ENCODE measurements around the gene ABCB8.

ABCB8 gene

GRCh38 chr7:151028131-151028947 is at the start of gene ABCB8:
Gene ABCB8 (plus strand): TSS chr7:151028450. CDS start chr7:151028516, 66 bp downstream.
- TF ChIP-seq POLR2A (IDR thresholded peaks at IDR 0.05; ENCODE audit: low read length) (peak; percentile 90), GATA1 (IDR thresholded peaks at IDR 0.05; ENCODE audit: low read depth, low read length) (no peak)

GRCh38 chr7:150979713-150980390 is 48.4 kb upstream of the ABCB8 start:
- DNase-seq = no peak
- TF ChIP-seq POLR2A (IDR thresholded peaks at IDR 0.05; ENCODE audit: low read length) (no peak), GATA1 (IDR thresholded peaks at IDR 0.05; ENCODE audit: low read depth, low read length) (no peak)

More at GRCh38 chr7:151028131-151028947, at the start of gene ABCB8:
- peak; percentile 99 for DNase-seq

- TF ChIP-seq GATA1 (IDR thresholded peaks at IDR 0.05; ENCODE audit: low read depth, low read length) = no peak
- TF ChIP-seq POLR2A (IDR thresholded peaks at IDR 0.05; ENCODE audit: low read length) = no peak
- no peak for DNase-seq
Measured at GRCh38 chr7:150980663-150981062, 47.6 kb upstream of the ABCB8 start.

- TF ChIP-seq GATA1 (IDR thresholded peaks at IDR 0.05; ENCODE audit: low read depth, low read length) (no peak), POLR2A (IDR thresholded peaks at IDR 0.05; ENCODE audit: low read length) (no peak)
- no peak for DNase-seq
Measured at GRCh38 chr7:150981644-150982043, 46.6 kb upstream of the ABCB8 start.

GRCh38 chr7:150982351-150982750 is 45.9 kb upstream of the ABCB8 start:
- no peak for DNase-seq
- TF ChIP-seq GATA1 (IDR thresholded peaks at IDR 0.05; ENCODE audit: low read depth, low read length) (no peak), POLR2A (IDR thresholded peaks at IDR 0.05; ENCODE audit: low read length) (no peak)

- TF ChIP-seq POLR2A (IDR thresholded peaks at IDR 0.05; ENCODE audit: low read length) (no peak), GATA1 (IDR thresholded peaks at IDR 0.05; ENCODE audit: low read depth, low read length) (no peak)
- DNase-seq = peak; percentile 55 to 72
Measured at GRCh38 chr7:150983893-150984368, 44.3 kb upstream of the ABCB8 start.

- DNase-seq = peak; percentile 72 to 81
- no peak for TF ChIP-seq GATA1 (IDR thresholded peaks at IDR 0.05; ENCODE audit: low read depth, low read length)
- no peak for TF ChIP-seq POLR2A (IDR thresholded peaks at IDR 0.05; ENCODE audit: low read length)
Measured at GRCh38 chr7:150986099-150986512, 42.1 kb upstream of the ABCB8 start.

GRCh38 chr7:150986556-150986955 is 41.7 kb upstream of the ABCB8 start:
- no peak for DNase-seq

GRCh38 chr7:150988230-150989226 is 39.7 kb upstream of the ABCB8 start:
- DNase-seq = peak; percentile 66 to 78

More at GRCh38 chr7:150986556-150986955, 41.7 kb upstream of the ABCB8 start:
- TF ChIP-seq POLR2A (IDR thresholded peaks at IDR 0.05; ENCODE audit: low read length) (no peak), GATA1 (IDR thresholded peaks at IDR 0.05; ENCODE audit: low read depth, low read length) (no peak)

GRCh38 chr7:150989456-150989855 is 38.8 kb upstream of the ABCB8 start:
- TF ChIP-seq GATA1 (IDR thresholded peaks at IDR 0.05; ENCODE audit: low read depth, low read length) (no peak), POLR2A (IDR thresholded peaks at IDR 0.05; ENCODE audit: low read length) (no peak)
- no peak for DNase-seq

More at GRCh38 chr7:150988230-150989226, 39.7 kb upstream of the ABCB8 start:
- TF ChIP-seq GATA1 (IDR thresholded peaks at IDR 0.05; ENCODE audit: low read depth, low read length) = no peak

- TF ChIP-seq POLR2A (IDR thresholded peaks at IDR 0.05; ENCODE audit: low read length) = no peak
- TF ChIP-seq GATA1 (IDR thresholded peaks at IDR 0.05; ENCODE audit: low read depth, low read length) = no peak
- DNase-seq = no peak
Measured at GRCh38 chr7:150990416-150991186, 37.6 kb upstream of the ABCB8 start, which contains the start of gene NOS3. Gene NOS3 (plus strand): TSS chr7:150991017. CDS start chr7:150993804, 2,787 bp downstream.

- no peak for DNase-seq
Measured at GRCh38 chr7:150992051-150992640, 36.1 kb upstream of the ABCB8 start.

More at GRCh38 chr7:150992051-150992640, 36.1 kb upstream of the ABCB8 start:
- no peak for TF ChIP-seq POLR2A (IDR thresholded peaks at IDR 0.05; ENCODE audit: low read length)
- TF ChIP-seq GATA1 (IDR thresholded peaks at IDR 0.05; ENCODE audit: low read depth, low read length) = no peak
